Testis (tissue), 3 donors: ENCODE results near the gene PHACTR3. TPM values are rescaled to one million over a fixed set of nuclear protein-coding genes. Genes with fewer than 3 reads are reported as not detected.

ENCODE experiments used
- DNase-seq: peaks from one replicate; pipeline ENCODE4 v3.0.0-alpha.2; 2019
- H3K27ac ChIP-seq, 2 donors: fragments of 200-600 bp; sonication (generic); one replicate each; pipeline ENCODE4 v1.5.1; 2019
- H3K27me3 ChIP-seq: fragments of 200-600 bp; sonication (generic); one replicate; pipeline ENCODE4 v1.5.1; 2019
- H3K36me3 ChIP-seq: fragments of 200-600 bp; sonication (generic); one replicate; pipeline ENCODE4 v1.5.1; 2017; ENCODE audit warnings: low read depth; ENCODE audit errors: missing control alignments
- H3K4me1 ChIP-seq: fragments of 200-600 bp; sonication (generic); one replicate; pipeline ENCODE4 v1.5.1; 2019
- H3K4me3 ChIP-seq, 2 donors: fragments of 200-600 bp; sonication (generic); one replicate each; pipeline ENCODE4 v1.5.1; 2017 to 2019
- H3K9me3 ChIP-seq: fragments of 200-600 bp; sonication (generic); one replicate; pipeline ENCODE4 v1.5.1; 2017
- CTCF ChIP-seq, 3 experiments: fragments of 450-650 bp in 2 of 3; fragments of 200-600 bp in 1 of 3; sonication (generic) in 1 of 3; IDR thresholded peaks; one replicate each; pipeline ENCODE4 v1.5.1; 2016 to 2019; ENCODE audit warnings: antibody characterized with exemption in 3 of 3, mild to moderate bottlenecking in 2 of 3, moderate library complexity in 1 of 3
- POLR2A ChIP-seq: fragments of 450-650 bp; IDR thresholded peaks from one replicate; pipeline ENCODE4 v1.6.1; 2017; ENCODE audit warnings: antibody characterized with exemption, mild to moderate bottlenecking, moderate library complexity
- WGBS, 2 donors: methylation state at CpG; one replicate each; pipeline ENCODE4 v1.1.5; 2018; 5-methylcytosine and 5-hydroxymethylcytosine counted together
- intact Hi-C: fragments of 100-400 bp; cut with DNase I; formaldehyde crosslinking; loops from one replicate; pipeline ENCODE4 v1.15.1; 2023; ENCODE audit warnings: low total_unique reads
- polyA plus RNA-seq: library from polyadenylated mRNA; stranded (reverse); fragments of 350-450 nt; fragmentation: Illumina TruSeq; extraction: RNeasy Lipid Tissue Mini Kit (QIAGEN cat#74804); gene quantifications from one replicate; pipeline ENCODE4 v1.2.3, GENCODE V29; 2014; ENCODE audit warnings: low read depth, low replicate concordance; ENCODE audit not compliant: insufficient read depth
- total RNA-seq, 2 donors: library from RNA; depleted of rRNA; stranded (reverse); fragments of >200 nt; gene quantifications; one replicate each; pipeline ENCODE4 v1.2.3, GENCODE V29; 2016

Gene PHACTR3
- total and polyA plus RNA-seq, 3 donors from 2014 or later, result 0.94 to 1.2 (median 1.1) TPM

- intact Hi-C loops, result no loop called here
- H3K4me3 ChIP-seq, result no peak overlapping the region
- H3K27me3 ChIP-seq, result no peaks in the 10 kb centered on the region
- H3K9me3 ChIP-seq, result no peaks in the 10 kb centered on the region
- no peak for DNase-seq
- H3K4me1 ChIP-seq, result no peaks in the 10 kb centered on the region
- H3K27ac ChIP-seq, result no peak overlapping the region
- WGBS, 2 donors, result 90 to 92% methylated on average over 14 to 15 of the region's 16 CpGs
- H3K36me3 ChIP-seq, result no peaks in the 10 kb centered on the region
- TF ChIP-seq POLR2A (no peak), CTCF (IDR thresholded peaks at IDR 0.05) (no peak)
These were observed 69.1 kb downstream of the PHACTR3 start for GRCh38 chr20:59673288-59673997.

GRCh38 chr20:59673998-59674445 lies 69.7 kb downstream of the PHACTR3 start:
- H3K4me1 ChIP-seq, result no peaks in the 10 kb centered on the region
- H3K27me3 ChIP-seq, result no peaks in the 10 kb centered on the region
- H3K4me3 ChIP-seq, result no peak overlapping the region
- TF ChIP-seq CTCF (IDR thresholded peaks at IDR 0.05) (no peak), POLR2A (no peak)
- DNase-seq, result no peak
- H3K27ac ChIP-seq, result no peak overlapping the region
- H3K36me3 ChIP-seq, result no peaks in the 10 kb centered on the region
- no peaks in the 10 kb centered on the region for H3K9me3 ChIP-seq
- WGBS, 2 donors, result 70 to 91% methylated on average over 5 to 10 of the region's 10 CpGs
- intact Hi-C loops, result no loop called here

DNA sequence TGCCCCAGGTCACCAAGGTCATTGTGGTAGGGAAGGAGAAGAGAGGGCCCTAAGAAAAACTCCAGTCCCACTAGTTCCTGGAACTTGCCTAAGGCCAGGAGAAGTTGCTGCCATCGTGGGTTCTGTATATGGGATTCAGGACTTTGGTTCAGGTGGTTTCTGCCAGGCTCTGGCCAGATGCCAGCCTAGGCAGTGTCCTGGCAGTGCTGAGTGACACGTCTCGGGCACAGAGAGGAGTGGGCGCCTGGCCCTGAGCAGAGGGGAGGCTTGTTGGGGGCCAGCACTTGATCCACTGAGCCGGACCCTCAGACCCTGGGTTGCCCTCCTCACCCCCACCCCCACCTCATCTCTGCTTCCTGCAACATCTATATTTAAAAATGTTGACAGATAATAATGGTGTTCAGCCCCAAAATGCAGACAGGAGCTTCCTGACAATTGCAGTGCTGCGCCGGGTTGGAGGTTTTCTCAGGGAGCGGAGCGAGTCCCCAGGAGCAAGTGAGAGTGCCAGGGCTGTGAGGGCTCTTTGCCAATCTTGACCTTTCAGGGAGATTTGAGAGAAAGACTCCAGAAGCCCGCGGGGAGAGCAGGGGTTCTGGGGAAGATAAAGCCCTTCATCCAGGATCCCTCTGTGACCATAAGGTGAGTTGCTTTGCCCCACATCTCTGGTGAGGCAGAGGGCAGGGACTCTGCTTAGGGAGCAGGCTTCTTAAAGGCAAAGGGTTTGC lies 71.9 kb downstream of the PHACTR3 start:
- 69 to 77% methylated on average over 7 to 11 of the region's 11 CpGs for WGBS, 2 donors
- DNase-seq, result no peak
- TF ChIP-seq CTCF (IDR thresholded peaks at IDR 0.05) (no peak), POLR2A (no peak)
- Histone ChIP-seq H3K4me1 (no peaks in the 10 kb centered on the region), H3K36me3 (no peaks in the 10 kb centered on the region), H3K27me3 (no peaks in the 10 kb centered on the region), H3K9me3 (no peaks in the 10 kb centered on the region), H3K27ac (no peak overlapping the region), H3K4me3 (no peak overlapping the region)
- intact Hi-C loops, result no loop called here

- Histone ChIP-seq H3K4me1 (no peaks in the 10 kb centered on the region), H3K9me3 (no peaks in the 10 kb centered on the region), H3K27ac (no peak overlapping the region), H3K36me3 (no peaks in the 10 kb centered on the region), H3K27me3 (no peaks in the 10 kb centered on the region), H3K4me3 (no peak overlapping the region)
- intact Hi-C loops, result no loop called here
- TF ChIP-seq CTCF (IDR thresholded peaks at IDR 0.05), result no peak
- TF ChIP-seq POLR2A, result no peak
- no peak for DNase-seq
- WGBS, 2 donors, result 49% methylated on average over 4 of the region's 4 CpGs
These were observed 72.5 kb downstream of the PHACTR3 start for GRCh38 chr20:59676851-59677182.
